Lower leg skin (tissue), 4 donors: Measurements from ENCODE around the gene MRRF. TPM values are rescaled to one million over a fixed set of nuclear protein-coding genes. Genes with fewer than 3 reads are reported as not detected.
"Not testable (repeated sequence)": the region's sequence is repeated elsewhere in the genome, so short reads cannot be mapped to it uniquely, and the experiment has no call there.

Source experiments
- DNase-seq, 2 donors: peaks; one replicate each; pipeline ENCODE4 v3.0.0-alpha.2; 2019; ENCODE audit warnings: low spot score in 2 of 2
- H3K4me3 ChIP-seq: fragments of 200-600 bp; sonication (generic); 2 replicates; pipeline ENCODE4 v1.5.1; 2017; ENCODE audit warnings: mild to moderate bottlenecking, low read depth; ENCODE audit not compliant: poor library complexity, severe bottlenecking
- POLR2A ChIP-seq, 2 donors: fragments of 450-650 bp; IDR thresholded peaks; one replicate each; pipeline ENCODE4 v1.6.1; 2016 to 2017; ENCODE audit warnings: antibody characterized with exemption in 2 of 2, mild to moderate bottlenecking in 1 of 2, moderate library complexity in 1 of 2
- WGBS, 2 donors: methylation state at CpG; one replicate each; pipeline ENCODE4 v1.1.5; 2018; 5-methylcytosine and 5-hydroxymethylcytosine counted together
- intact Hi-C: fragments of 100-400 bp; cut with DNase I; formaldehyde crosslinking; loops from one replicate; pipeline ENCODE4 v1.15.0; 2023; ENCODE audit warnings: low total_unique reads
- total RNA-seq, 4 donors: library from RNA; depleted of rRNA; stranded (reverse); fragments of >200 nt; gene quantifications; one replicate each; pipeline ENCODE4 v1.1.0, GENCODE V29; 2016
- TF ChIP-seq, protein P1 (sequence below), 3 donors: fragments of 450-650 bp; IDR thresholded peaks; one replicate each; pipeline ENCODE4 v1.5.1; 2016; ENCODE audit warnings: antibody characterized with exemption in 3 of 3, mild to moderate bottlenecking in 3 of 3, moderate library complexity in 2 of 3

Gene MRRF
- total RNA-seq, 4 donors from 2014 or later: 30.8 to 56.3 (median 39.9) TPM

DNA sequence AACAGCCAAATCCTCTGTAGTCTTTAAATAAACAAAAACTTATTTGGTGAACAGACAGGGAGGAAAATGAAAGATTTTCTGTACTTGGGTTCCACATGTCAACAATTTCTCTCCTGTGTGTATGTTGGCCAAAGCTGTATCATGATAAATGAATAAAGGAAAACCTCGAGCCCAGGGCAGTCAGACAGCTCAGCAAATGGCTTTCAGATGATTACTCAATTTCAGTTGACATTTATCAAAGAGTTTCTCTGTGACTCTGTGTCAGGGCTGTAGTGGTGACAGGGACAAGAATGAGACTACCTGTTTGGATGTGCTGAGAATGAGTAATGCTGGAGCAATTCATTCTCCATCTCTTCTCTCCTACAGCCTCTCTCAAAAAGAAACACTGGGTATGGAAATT lies 60.4 kb downstream of the MRRF start:
- no peak overlapping the region for H3K4me3 ChIP-seq
- TF ChIP-seq, protein P1, sequence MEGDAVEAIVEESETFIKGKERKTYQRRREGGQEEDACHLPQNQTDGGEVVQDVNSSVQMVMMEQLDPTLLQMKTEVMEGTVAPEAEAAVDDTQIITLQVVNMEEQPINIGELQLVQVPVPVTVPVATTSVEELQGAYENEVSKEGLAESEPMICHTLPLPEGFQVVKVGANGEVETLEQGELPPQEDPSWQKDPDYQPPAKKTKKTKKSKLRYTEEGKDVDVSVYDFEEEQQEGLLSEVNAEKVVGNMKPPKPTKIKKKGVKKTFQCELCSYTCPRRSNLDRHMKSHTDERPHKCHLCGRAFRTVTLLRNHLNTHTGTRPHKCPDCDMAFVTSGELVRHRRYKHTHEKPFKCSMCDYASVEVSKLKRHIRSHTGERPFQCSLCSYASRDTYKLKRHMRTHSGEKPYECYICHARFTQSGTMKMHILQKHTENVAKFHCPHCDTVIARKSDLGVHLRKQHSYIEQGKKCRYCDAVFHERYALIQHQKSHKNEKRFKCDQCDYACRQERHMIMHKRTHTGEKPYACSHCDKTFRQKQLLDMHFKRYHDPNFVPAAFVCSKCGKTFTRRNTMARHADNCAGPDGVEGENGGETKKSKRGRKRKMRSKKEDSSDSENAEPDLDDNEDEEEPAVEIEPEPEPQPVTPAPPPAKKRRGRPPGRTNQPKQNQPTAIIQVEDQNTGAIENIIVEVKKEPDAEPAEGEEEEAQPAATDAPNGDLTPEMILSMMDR (IDR thresholded peaks at IDR 0.05): no peak
- no peak for TF ChIP-seq POLR2A (IDR thresholded peaks at IDR 0.05)
- intact Hi-C loops: no loop called here
- no peak for DNase-seq
- WGBS, 2 donors: 42 to 50% methylated on average over 1 of the region's 1 CpG

DNA sequence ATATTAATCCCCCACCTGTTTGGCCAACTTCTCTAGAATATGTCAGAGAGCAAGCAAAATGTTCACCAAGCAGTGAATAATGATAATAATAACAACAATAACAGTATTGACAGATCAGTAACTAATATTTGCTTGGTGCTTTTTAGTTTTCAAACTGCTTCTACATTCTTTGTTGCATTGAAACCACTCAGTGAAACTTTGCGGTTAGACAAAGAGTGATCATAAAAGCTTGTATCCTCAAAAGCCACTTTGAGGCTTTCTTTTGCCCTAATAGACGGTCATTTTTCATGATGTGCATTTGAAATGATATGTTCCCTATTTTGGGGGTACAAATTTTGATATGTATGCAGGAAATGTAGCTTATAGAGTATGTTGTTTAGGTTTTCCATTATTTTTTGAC lies 62.5 kb downstream of the MRRF start:
- intact Hi-C loops: no loop called here
- 93 to 97% methylated on average over 2 of the region's 2 CpGs for WGBS, 2 donors

DNA sequence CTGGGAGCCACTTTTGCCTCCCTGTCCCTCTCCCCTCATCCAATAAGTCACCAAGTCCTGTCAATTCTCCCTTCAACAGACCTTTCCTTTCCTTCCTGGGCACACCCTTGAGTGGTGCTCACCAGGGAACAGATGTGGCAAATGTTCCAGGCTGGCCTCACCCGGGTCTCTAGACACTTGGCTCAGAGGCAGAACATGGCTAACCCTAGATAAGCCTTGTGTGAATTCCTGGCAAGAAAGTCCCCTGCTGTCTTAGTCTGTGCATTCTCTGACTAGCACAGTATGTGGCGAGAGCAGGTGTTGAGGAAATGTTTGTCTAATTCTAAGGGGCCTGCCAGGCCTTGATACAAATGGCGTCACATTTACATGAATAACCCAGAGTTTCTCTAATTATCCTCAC lies 64.9 kb downstream of the MRRF start:
- H3K4me3 ChIP-seq: no peak overlapping the region
- TF ChIP-seq POLR2A (IDR thresholded peaks at IDR 0.05): no peak
- TF ChIP-seq, protein P1 (IDR thresholded peaks at IDR 0.05): no peak
- intact Hi-C loops: no loop called here
- 81 to 86% methylated on average over 3 of the region's 3 CpGs for WGBS, 2 donors
- DNase-seq: no peak

More for the DNA sequence above, 62.5 kb downstream of the MRRF start:
- no peak for DNase-seq
- TF ChIP-seq, protein P1 (IDR thresholded peaks at IDR 0.05): no peak
- TF ChIP-seq POLR2A (IDR thresholded peaks at IDR 0.05): no peak
- no peak overlapping the region for H3K4me3 ChIP-seq

DNA sequence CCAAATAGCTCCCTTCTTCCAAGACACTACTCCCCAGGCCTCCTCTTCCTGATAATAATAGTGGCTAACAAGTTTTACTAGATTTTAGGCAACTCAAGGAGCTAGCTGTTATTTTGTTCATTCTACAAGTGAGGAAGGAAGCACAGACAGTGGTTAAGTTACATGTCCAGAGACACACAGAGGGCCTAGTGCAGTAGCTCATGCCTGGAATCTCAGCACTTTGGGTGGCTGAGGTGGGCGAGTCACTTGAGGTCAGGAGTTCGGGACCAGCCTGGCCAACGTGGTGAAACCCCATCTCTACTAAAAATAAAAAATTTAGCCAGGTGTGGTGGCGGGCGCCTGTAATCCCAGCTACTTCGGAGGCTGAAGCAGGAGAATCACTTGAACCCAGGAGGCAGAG lies 65.8 kb downstream of the MRRF start:
- WGBS, 2 donors: 87 to 88% methylated on average over 6 of the region's 6 CpGs
- DNase-seq, intact Hi-C loops, H3K4me3 ChIP-seq: not testable (repeated sequence)

DNA sequence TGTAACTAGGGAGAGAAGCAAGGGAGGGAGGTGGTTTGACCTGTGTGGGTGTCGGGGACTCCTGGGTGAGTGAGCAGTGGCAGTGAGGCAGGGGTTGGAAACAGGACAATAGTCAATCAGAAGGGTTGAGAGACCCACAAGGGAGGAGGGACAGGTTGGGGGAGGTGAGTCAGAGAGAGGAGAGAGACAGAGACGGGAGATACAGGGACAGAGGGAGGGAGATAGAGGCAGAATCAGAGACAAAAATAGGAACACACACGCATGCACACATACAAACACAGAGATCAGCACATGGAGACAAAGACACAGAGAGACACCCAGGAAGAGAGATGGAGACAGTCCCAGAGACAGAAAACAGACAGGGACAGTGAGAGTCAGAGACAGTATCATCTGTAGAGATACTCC lies 66.8 kb downstream of the MRRF start:
- 68 to 79% methylated on average over 3 of the region's 3 CpGs for WGBS, 2 donors
- no peak for DNase-seq
- TF ChIP-seq POLR2A (IDR thresholded peaks at IDR 0.05): no peak
- TF ChIP-seq, protein P1 (IDR thresholded peaks at IDR 0.05): no peak
- intact Hi-C loops: no loop called here
- H3K4me3 ChIP-seq: no peak overlapping the region

DNA sequence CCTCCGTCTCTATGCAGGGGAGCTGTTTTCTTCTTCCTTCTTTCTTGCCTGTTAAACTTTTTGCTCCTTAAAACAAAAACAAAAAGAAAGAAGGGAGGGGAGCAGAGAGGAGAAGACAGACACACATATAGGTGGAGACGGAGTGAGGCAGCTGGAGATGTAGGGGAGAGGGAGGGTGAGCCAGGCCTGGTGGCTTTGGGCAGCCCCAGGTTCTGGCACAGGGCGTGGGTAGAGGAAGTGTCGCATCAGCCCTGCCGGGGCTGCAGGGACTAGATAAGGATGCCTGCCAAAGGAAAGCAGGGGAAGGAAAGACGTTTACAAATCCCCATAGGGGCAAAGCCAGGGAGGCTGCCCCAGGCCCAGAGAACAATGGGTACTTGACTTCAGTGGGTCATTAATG lies 67.4 kb downstream of the MRRF start:
- H3K4me3 ChIP-seq: no peak overlapping the region
- DNase-seq: no peak
- no peak for TF ChIP-seq POLR2A (IDR thresholded peaks at IDR 0.05)
- TF ChIP-seq, protein P1 (IDR thresholded peaks at IDR 0.05): no peak
- intact Hi-C loops: no loop called here
- WGBS, 2 donors: 35 to 40% methylated on average over 6 of the region's 6 CpGs
